IPS-NIHi7 (cell line): ENCODE data around the gene SMAD3.
A peak's percentile ranks its signal among the peaks of the same experiment; 100 is the strongest.

Experiments used
- DNase-seq: peaks from one replicate; pipeline ENCODE4 v3.0.0; 2012; ENCODE audit warnings: mixed read lengths; ENCODE audit errors: extremely low spot score

The SMAD3 gene

GRCh38 chr15:67196222-67196621 lies 130.8 kb downstream of the SMAD3 start:
- DNase-seq = no peak

GRCh38 chr15:67196672-67197363 lies 131.4 kb downstream of the SMAD3 start:
- DNase-seq = peak; percentile 13

- DNase-seq = peak; percentile 9
These were observed 131.9 kb downstream of the SMAD3 start for GRCh38 chr15:67197364-67197695.

- DNase-seq = no peak
These were observed 132.9 kb downstream of the SMAD3 start for GRCh38 chr15:67198157-67198754.

- no peak for DNase-seq
These were observed 134.0 kb downstream of the SMAD3 start for GRCh38 chr15:67199391-67199790.

GRCh38 chr15:67199881-67200763 lies 134.7 kb downstream of the SMAD3 start:
- no peak for DNase-seq

GRCh38 chr15:67201136-67201535 lies 135.7 kb downstream of the SMAD3 start:
- DNase-seq = no peak

- no peak for DNase-seq
These were observed 136.7 kb downstream of the SMAD3 start for GRCh38 chr15:67202091-67202490.

GRCh38 chr15:67202991-67203390 lies 137.6 kb downstream of the SMAD3 start:
- DNase-seq = no peak

- DNase-seq = no peak
These were observed 142.3 kb downstream of the SMAD3 start for GRCh38 chr15:67207555-67208207.

GRCh38 chr15:67208396-67208795 lies 143.0 kb downstream of the SMAD3 start:
- DNase-seq = no peak

- no peak for DNase-seq
These were observed 145.3 kb downstream of the SMAD3 start for GRCh38 chr15:67210555-67211168.

- DNase-seq = no peak
These were observed 147.4 kb downstream of the SMAD3 start for GRCh38 chr15:67212684-67213367.

- no peak for DNase-seq
These were observed 149.7 kb downstream of the SMAD3 start for GRCh38 chr15:67215102-67215501.

- no peak for DNase-seq
These were observed 151.5 kb downstream of the SMAD3 start for GRCh38 chr15:67216859-67217258.

GRCh38 chr15:67218428-67218827 lies 153.0 kb downstream of the SMAD3 start:
- DNase-seq = no peak

- no peak for DNase-seq
These were observed 153.9 kb downstream of the SMAD3 start for GRCh38 chr15:67219288-67219687.

- DNase-seq = no peak
These were observed 159.5 kb downstream of the SMAD3 start for GRCh38 chr15:67224889-67225288.

- no peak for DNase-seq
These were observed 159.9 kb downstream of the SMAD3 start for GRCh38 chr15:67225336-67225735.

GRCh38 chr15:67227431-67227830 lies 162.0 kb downstream of the SMAD3 start:
- no peak for DNase-seq

- DNase-seq = no peak
These were observed 162.4 kb downstream of the SMAD3 start for GRCh38 chr15:67227846-67228245.
